Activated naive CD4-positive, alpha-beta T cell treated with anti-CD3 and anti-CD28 coated beads for 36 hours (primary cell): ENCODE data around the gene TMEM109. TPM values are rescaled to one million over a fixed set of nuclear protein-coding genes. Genes with fewer than 3 reads are reported as not detected.

Experiments used
- CTCF ChIA-PET: fragments of 350-600 bp; sonication (Branson Sonifier 250); formaldehyde crosslinking; loops from one replicate; lab custom pipeline; 2021; ENCODE audit warnings: antibody characterized with exemption; lab: Charles Lee
- DNase-seq: peaks from one replicate; pipeline ENCODE4 v3.0.0-alpha.2; 2020
- H3K27ac Mint-ChIP-seq: one replicate; pipeline ENCODE4 v1.8.0; 2021; ENCODE audit warnings: mild to moderate bottlenecking, mixed read lengths
- H3K27me3 Mint-ChIP-seq: one replicate; pipeline ENCODE4 v1.8.0; 2021; ENCODE audit warnings: low read depth, mixed read lengths
- H3K36me3 Mint-ChIP-seq: one replicate; pipeline ENCODE4 v1.8.0; 2021; ENCODE audit warnings: low read depth, mixed read lengths
- H3K4me1 Mint-ChIP-seq: one replicate; pipeline ENCODE4 v1.8.0; 2021; ENCODE audit warnings: low read depth, mixed read lengths
- H3K4me3 Mint-ChIP-seq: one replicate; pipeline ENCODE4 v1.8.0; 2021; ENCODE audit warnings: mild to moderate bottlenecking, moderate library complexity, mixed read lengths
- H3K9me3 Mint-ChIP-seq: one replicate; pipeline ENCODE4 v1.8.0; 2021; ENCODE audit warnings: mixed read lengths
- intact Hi-C: fragments of 100-400 bp; cut with micrococcal nuclease; formaldehyde crosslinking; loops from one replicate; pipeline ENCODE4 v1.15.1; 2023
- total RNA-seq, 2 experiments: library from RNA; stranded (reverse); gene quantifications; one replicate each; pipeline ENCODE4 v1.2.3, GENCODE V29; 2021

Gene TMEM109
- total RNA-seq, 2 experiments from 2014 or later, result 94.0 to 103 TPM

- no peaks in the 10 kb centered on the region for H3K27me3 Mint-ChIP-seq
- H3K9me3 Mint-ChIP-seq, result no peaks in the 10 kb centered on the region
- intact Hi-C loops, result loop anchor here (1.0 to 2.0 kb wide), 12 partner anchors 9 to 417 kb away; partner anchors contain the start of genes CD5, DDB1, PRPF19 and SLC15A3
- peak overlapping the region; percentile 79 for H3K27ac Mint-ChIP-seq
- H3K36me3 Mint-ChIP-seq, result peaks cover 20% of the 10 kb centered on the region
- CTCF ChIA-PET, result interaction anchor here (0.6 to 9.4 kb wide), 18 partner anchors 9 to 531 kb away, joined by 3 to 82 read pairs (median 4); partner anchors contain the start of genes PRPF19 and TMEM132A
- peak overlapping the region; percentile 94 for H3K4me3 Mint-ChIP-seq
- peaks cover 70% of the 10 kb centered on the region for H3K4me1 Mint-ChIP-seq
- peak; percentile 88 for DNase-seq
Observed at GRCh38 chr11:60915248-60915914, 1.4 kb downstream of the TMEM109 start.

- no peaks in the 10 kb centered on the region for H3K9me3 Mint-ChIP-seq
- no peak overlapping the region for H3K4me3 Mint-ChIP-seq
- H3K27me3 Mint-ChIP-seq, result no peaks in the 10 kb centered on the region
- peaks cover 32% of the 10 kb centered on the region for H3K36me3 Mint-ChIP-seq
- no peak for DNase-seq
- H3K27ac Mint-ChIP-seq, result no peak overlapping the region
- CTCF ChIA-PET, result interaction anchor here (1.3 to 9.4 kb wide), 2 partner anchors 14 to 86 kb away, joined by 6 to 82 read pairs; partner anchors contain the start of gene PRPF19
- H3K4me1 Mint-ChIP-seq, result peaks cover 57% of the 10 kb centered on the region
- intact Hi-C loops, result no loop called here
Observed at GRCh38 chr11:60916669-60917206, 2.8 kb downstream of the TMEM109 start.

GRCh38 chr11:60917267-60917666 is 3.3 kb downstream of the TMEM109 start:
- Mint-ChIP-seq H3K27me3 (no peaks in the 10 kb centered on the region), H3K36me3 (peaks cover 35% of the 10 kb centered on the region), H3K27ac (no peak overlapping the region), H3K4me3 (no peak overlapping the region), H3K9me3 (no peaks in the 10 kb centered on the region), H3K4me1 (peaks cover 52% of the 10 kb centered on the region)
- no peak for DNase-seq
- intact Hi-C loops, result no loop called here
- CTCF ChIA-PET, result interaction anchor here (1.3 to 9.4 kb wide), 2 partner anchors 15 to 86 kb away, joined by 6 to 82 read pairs; partner anchors contain the start of gene PRPF19

- no peaks in the 10 kb centered on the region for H3K27me3 Mint-ChIP-seq
- H3K4me1 Mint-ChIP-seq, result peaks cover 41% of the 10 kb centered on the region
- H3K27ac Mint-ChIP-seq, result no peak overlapping the region
- H3K9me3 Mint-ChIP-seq, result no peaks in the 10 kb centered on the region
- H3K4me3 Mint-ChIP-seq, result no peak overlapping the region
- peaks cover 45% of the 10 kb centered on the region for H3K36me3 Mint-ChIP-seq
- CTCF ChIA-PET, result interaction anchor here (0.7 to 9.4 kb wide), 3 partner anchors 16 to 130 kb away, joined by 3 to 82 read pairs (median 4); partner anchors contain the start of gene PRPF19
- DNase-seq, result peak; percentile 26
- intact Hi-C loops, result no loop called here
Observed at GRCh38 chr11:60918251-60918938, 4.4 kb downstream of the TMEM109 start.

GRCh38 chr11:60918939-60919265 is 4.9 kb downstream of the TMEM109 start:
- no peaks in the 10 kb centered on the region for H3K27me3 Mint-ChIP-seq
- DNase-seq, result no peak
- H3K4me1 Mint-ChIP-seq, result peaks cover 39% of the 10 kb centered on the region
- CTCF ChIA-PET, result interaction anchor here (0.7 to 9.4 kb wide), 3 partner anchors 16 to 130 kb away, joined by 3 to 82 read pairs (median 4); partner anchors contain the start of gene PRPF19
- no peak overlapping the region for H3K4me3 Mint-ChIP-seq
- peaks cover 45% of the 10 kb centered on the region for H3K36me3 Mint-ChIP-seq
- no peaks in the 10 kb centered on the region for H3K9me3 Mint-ChIP-seq
- intact Hi-C loops, result no loop called here
- H3K27ac Mint-ChIP-seq, result no peak overlapping the region

GRCh38 chr11:60919320-60919719 is 5.4 kb downstream of the TMEM109 start:
- no peak for DNase-seq
- Mint-ChIP-seq H3K27ac (no peak overlapping the region), H3K4me1 (peaks cover 42% of the 10 kb centered on the region), H3K36me3 (peaks cover 44% of the 10 kb centered on the region), H3K9me3 (no peaks in the 10 kb centered on the region), H3K4me3 (no peak overlapping the region), H3K27me3 (no peaks in the 10 kb centered on the region)
- intact Hi-C loops, result no loop called here
- CTCF ChIA-PET, result interaction anchor here (0.5 to 9.4 kb wide), 4 partner anchors 17 to 259 kb away, joined by 3 to 82 read pairs (median 4); partner anchors contain the start of gene PRPF19

GRCh38 chr11:60919956-60920355 is 6.0 kb downstream of the TMEM109 start:
- H3K4me1 Mint-ChIP-seq, result peaks cover 42% of the 10 kb centered on the region
- intact Hi-C loops, result no loop called here
- CTCF ChIA-PET, result interaction anchor here (1.3 to 9.4 kb wide), 2 partner anchors 17 to 210 kb away, joined by 4 to 82 read pairs; partner anchors contain the start of gene PRPF19
- peaks cover 44% of the 10 kb centered on the region for H3K36me3 Mint-ChIP-seq
- H3K27ac Mint-ChIP-seq, result no peak overlapping the region
- H3K4me3 Mint-ChIP-seq, result no peak overlapping the region
- no peaks in the 10 kb centered on the region for H3K27me3 Mint-ChIP-seq
- no peak for DNase-seq
- no peaks in the 10 kb centered on the region for H3K9me3 Mint-ChIP-seq

- Mint-ChIP-seq H3K4me3 (no peak overlapping the region), H3K27me3 (peaks cover 10% of the 10 kb centered on the region), H3K36me3 (peaks cover 40% of the 10 kb centered on the region), H3K9me3 (no peaks in the 10 kb centered on the region), H3K4me1 (peaks cover 44% of the 10 kb centered on the region), H3K27ac (no peak overlapping the region)
- no peak for DNase-seq
- intact Hi-C loops, result no loop called here
- CTCF ChIA-PET, result no interaction called here
Observed at GRCh38 chr11:60921259-60921658, 7.3 kb downstream of the TMEM109 start.

- peaks cover 40% of the 10 kb centered on the region for H3K4me1 Mint-ChIP-seq
- intact Hi-C loops, result no loop called here
- CTCF ChIA-PET, result no interaction called here
- H3K4me3 Mint-ChIP-seq, result no peak overlapping the region
- peaks cover 13% of the 10 kb centered on the region for H3K27me3 Mint-ChIP-seq
- no peaks in the 10 kb centered on the region for H3K9me3 Mint-ChIP-seq
- no peak for DNase-seq
- peaks cover 40% of the 10 kb centered on the region for H3K36me3 Mint-ChIP-seq
- H3K27ac Mint-ChIP-seq, result no peak overlapping the region
Observed at GRCh38 chr11:60921777-60922335, 7.9 kb downstream of the TMEM109 start.

GRCh38 chr11:60922906-60923305 is 8.9 kb downstream of the TMEM109 start:
- Mint-ChIP-seq H3K9me3 (no peaks in the 10 kb centered on the region), H3K4me1 (peaks cover 35% of the 10 kb centered on the region), H3K4me3 (no peak overlapping the region), H3K27ac (no peak overlapping the region), H3K36me3 (peaks cover 35% of the 10 kb centered on the region), H3K27me3 (peaks cover 13% of the 10 kb centered on the region)
- intact Hi-C loops, result no loop called here
- CTCF ChIA-PET, result no interaction called here
- no peak for DNase-seq

GRCh38 chr11:60923326-60923725 is 9.4 kb downstream of the TMEM109 start:
- Mint-ChIP-seq H3K27me3 (peaks cover 13% of the 10 kb centered on the region), H3K36me3 (peaks cover 35% of the 10 kb centered on the region), H3K4me3 (no peak overlapping the region), H3K27ac (no peak overlapping the region), H3K4me1 (peaks cover 32% of the 10 kb centered on the region), H3K9me3 (no peaks in the 10 kb centered on the region)
- no peak for DNase-seq
- CTCF ChIA-PET, result interaction anchor here (0.9 to 1.1 kb wide), 4 partner anchors 8 to 92 kb away, joined by 3 to 4 read pairs (median 4); partner anchors contain the start of gene TMEM109
- intact Hi-C loops, result no loop called here

- Mint-ChIP-seq H3K27ac (no peak overlapping the region), H3K4me1 (peaks cover 27% of the 10 kb centered on the region), H3K27me3 (peaks cover 13% of the 10 kb centered on the region), H3K9me3 (no peaks in the 10 kb centered on the region), H3K4me3 (peak overlapping the region; percentile 42), H3K36me3 (peaks cover 35% of the 10 kb centered on the region)
- DNase-seq, result no peak
- CTCF ChIA-PET, result interaction anchor here (0.9 to 1.1 kb wide), 4 partner anchors 8 to 92 kb away, joined by 3 to 4 read pairs (median 4); partner anchors contain the start of gene TMEM109
- intact Hi-C loops, result no loop called here
Observed at GRCh38 chr11:60923800-60924109, 9.8 kb downstream of the TMEM109 start.
